SKM-1 (cell line): ENCODE results near the gene AFF3.
"Not testable (repeated sequence)": the region's sequence is repeated elsewhere in the genome, so short reads cannot be mapped to it uniquely, and the experiment has no call there.

Source experiments
- DNase-seq: peaks from one replicate; lab custom pipeline; 2025; ENCODE audit not compliant: unreplicated experiment; lab: John Stamatoyannopoulos, UW

The AFF3 gene

DNA sequence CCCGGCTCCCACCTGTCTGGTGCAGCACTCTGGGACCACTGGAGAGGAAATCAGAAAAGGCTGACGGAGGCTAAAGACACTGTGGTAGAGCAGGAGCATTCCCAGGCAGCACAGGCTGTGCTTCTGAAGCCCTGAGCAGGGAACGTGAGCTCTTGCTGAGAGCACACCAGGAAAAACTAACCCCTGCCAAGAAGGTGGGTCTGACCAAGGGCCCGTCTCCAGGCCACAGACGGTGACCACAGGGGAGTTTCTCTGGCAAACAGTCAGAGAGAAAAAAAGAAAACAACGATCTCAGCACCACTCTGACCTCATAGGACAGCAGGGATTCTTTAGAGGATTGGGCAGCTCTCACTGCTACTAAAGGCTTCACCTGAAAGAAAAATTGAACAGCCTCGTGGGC is 201.4 kb downstream of the AFF3 start:
- no peak for DNase-seq

- DNase-seq: no peak
Measured at GRCh38 chr2:99939135-99939534, 203.3 kb downstream of the AFF3 start.

DNA sequence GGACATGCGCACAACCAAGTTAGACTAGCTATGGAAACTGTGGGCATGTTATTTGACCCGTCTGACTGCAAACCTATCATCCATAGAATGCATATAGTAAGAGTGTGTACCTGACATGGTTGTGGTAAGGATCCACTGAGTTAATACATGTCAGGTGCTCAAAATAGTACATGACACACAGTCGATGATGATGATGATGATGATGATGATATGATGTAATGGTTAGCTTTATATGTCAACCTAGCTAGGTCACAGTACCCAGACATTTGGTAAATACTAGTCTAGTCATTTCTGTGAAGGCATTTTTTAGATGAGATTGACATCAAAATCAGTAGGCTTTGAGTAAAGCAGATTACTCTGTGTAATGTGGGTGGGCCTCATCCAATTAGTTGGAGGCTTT is 204.1 kb downstream of the AFF3 start:
- DNase-seq: no peak

GRCh38 chr2:99936065-99936464 is 206.3 kb downstream of the AFF3 start:
- DNase-seq: no peak

DNA sequence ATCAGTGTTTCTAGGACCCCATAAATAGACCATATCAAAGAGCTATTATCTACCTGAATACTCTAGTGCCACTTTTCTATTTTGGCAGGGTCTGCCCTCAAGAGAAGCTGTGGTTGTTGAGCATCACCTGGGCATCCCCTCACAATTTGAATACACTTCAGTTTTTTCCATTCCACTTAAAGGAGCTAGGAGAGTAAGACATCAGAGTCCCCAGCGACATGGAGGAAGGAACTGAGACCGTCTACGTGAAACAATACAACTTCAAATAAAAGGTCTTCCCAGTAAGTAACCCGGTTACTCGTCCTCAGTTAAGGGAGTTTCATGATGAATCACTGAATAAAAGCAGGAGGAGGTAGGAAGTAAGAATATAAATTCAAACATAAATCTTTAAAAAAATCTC is 206.7 kb downstream of the AFF3 start:
- DNase-seq: no peak

- DNase-seq: no peak
Measured at GRCh38 chr2:99933894-99934650, 208.3 kb downstream of the AFF3 start.

DNA sequence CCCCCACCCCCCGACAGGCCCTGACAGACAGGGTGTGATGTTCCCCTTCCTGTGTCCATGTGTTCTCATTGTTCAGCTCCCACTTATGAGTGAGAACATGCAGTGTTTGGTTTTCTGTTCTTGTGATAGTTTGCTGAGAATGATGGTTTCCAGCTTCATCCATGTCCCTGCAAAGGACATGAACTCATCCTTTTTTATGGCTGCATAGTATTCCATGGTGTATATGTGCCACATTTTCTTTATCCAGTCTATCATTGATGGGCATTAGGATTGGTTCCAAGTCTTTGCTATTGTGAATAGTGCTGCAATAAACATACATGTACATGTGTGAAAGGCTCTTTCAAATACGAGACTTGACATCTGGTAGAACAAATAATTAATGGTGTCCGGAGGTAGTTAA is 208.9 kb downstream of the AFF3 start:
- not testable (repeated sequence) for DNase-seq

- DNase-seq: no peak
Measured at GRCh38 chr2:99928470-99929053, 213.8 kb downstream of the AFF3 start.

- not testable (repeated sequence) for DNase-seq
Measured at GRCh38 chr2:99927690-99928207, 214.6 kb downstream of the AFF3 start.

DNA sequence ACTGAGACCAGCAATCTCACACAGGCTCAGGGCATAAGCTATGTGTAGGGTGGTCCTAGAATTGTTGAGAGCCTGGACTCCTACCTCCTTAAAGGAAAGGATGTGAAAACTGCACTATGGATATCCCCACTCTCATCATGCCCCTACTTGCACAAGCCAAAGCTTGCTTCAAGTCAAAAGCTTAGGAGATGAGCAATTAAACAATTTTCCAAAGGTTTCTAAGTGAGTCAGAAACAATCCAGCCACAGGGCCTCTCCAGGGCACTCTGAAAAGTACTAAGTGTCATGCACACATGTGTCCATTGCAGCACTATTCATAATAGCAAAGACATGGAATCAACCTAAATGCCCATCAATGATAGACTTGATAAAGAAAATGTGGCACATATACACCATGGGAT is 215.4 kb downstream of the AFF3 start:
- no peak for DNase-seq

DNA sequence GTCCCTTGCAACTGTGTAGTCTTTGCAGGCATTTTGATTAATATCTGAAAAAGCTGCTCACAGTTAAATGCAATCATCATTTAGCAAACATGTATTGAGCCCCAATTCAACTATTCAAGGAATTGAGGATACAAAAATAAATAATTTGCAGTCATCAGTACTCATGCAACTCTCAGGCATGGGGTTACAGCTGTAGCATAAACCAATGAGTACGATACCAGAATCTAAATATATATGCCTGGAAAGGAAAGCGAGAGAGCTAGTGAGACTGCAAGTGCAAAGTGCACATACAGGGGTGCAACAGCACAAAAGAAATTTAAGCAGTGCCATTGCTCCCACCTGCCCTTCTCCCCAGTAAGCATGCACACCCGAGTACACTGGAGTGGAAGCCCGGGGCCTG is 216.4 kb downstream of the AFF3 start:
- DNase-seq: no peak

- no peak for DNase-seq
Measured at GRCh38 chr2:99922664-99923063, 219.7 kb downstream of the AFF3 start.

DNA sequence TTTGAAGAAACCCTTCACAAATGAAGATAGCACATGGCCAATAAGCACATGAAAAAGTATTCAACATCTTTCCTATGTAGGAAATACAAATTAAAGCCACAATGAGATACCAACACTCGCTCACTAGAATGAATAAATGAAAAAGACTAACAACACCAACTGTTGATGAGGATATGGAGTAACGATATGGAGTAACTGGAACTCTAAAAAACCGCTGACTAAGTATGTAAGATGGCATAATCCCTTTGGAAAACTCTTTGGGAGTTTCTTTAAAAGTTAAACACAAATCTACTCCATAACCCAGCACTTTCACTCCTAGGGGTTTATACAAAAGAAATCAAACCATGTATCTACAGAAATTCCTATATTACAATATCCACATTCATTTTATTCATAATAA is 220.5 kb downstream of the AFF3 start:
- DNase-seq: no peak

DNA sequence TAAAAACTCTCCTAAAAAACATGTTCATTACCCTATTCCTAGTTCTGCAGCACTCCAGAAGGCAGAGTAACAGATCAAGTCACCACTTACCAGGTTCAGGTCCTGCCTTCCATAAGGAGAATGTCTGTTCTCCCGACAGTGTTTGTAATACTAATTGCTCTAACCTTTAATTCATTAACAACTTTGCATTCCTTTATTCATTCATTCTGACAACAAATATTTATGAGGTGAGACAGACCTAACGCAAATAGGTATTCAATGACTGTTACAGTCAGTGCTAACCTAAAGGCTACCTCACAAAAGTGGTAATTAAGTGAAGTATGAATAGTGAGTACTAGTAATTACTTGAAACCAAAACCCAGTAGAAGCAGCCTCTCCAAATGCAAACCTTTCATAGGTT is 224.0 kb downstream of the AFF3 start:
- DNase-seq: no peak

GRCh38 chr2:99915108-99915675 is 227.2 kb downstream of the AFF3 start:
- no peak for DNase-seq

GRCh38 chr2:99911736-99912135 is 230.7 kb downstream of the AFF3 start:
- no peak for DNase-seq

- DNase-seq: no peak
Measured at GRCh38 chr2:99910902-99911301, 231.5 kb downstream of the AFF3 start.

DNA sequence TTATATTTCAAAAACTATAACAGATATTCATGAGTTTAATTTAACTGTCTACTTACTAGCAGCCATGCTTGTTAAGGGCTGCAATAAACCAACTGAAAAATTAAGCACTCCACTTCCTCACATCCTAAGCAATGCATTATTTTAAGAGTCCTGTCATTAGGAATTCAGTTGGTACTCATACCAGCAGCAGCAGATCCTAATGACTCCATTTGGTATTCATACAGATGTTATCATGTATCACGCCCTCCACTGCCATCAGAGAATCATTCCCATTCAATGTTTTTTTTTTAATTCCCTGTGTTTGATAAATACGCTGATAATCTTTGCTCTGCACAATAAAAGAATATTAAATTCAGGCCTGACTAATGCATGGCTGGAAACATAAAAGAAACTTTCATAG is 236.8 kb downstream of the AFF3 start:
- DNase-seq: no peak

GRCh38 chr2:99905025-99905424 is 237.4 kb downstream of the AFF3 start:
- no peak for DNase-seq

DNA sequence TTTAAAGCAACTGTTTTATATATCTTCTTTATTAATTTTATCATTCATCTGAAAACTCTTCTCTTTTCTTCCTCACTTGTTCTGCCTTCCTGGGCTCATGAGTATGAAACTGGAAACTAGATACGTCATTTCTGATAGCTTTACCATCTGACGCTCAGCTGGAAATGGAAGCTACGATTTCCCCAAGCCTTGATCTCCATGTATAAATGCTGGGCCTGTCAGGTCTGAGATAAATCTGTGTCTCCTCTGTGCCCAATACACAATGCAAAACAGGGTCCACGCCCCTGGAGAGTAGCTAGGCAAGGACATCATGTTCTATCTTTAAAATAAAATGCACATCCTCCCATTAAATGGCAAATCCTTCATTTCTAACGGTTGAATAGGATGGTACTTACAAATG is 238.4 kb downstream of the AFF3 start:
- DNase-seq: no peak

GRCh38 chr2:99900556-99900955 is 241.8 kb downstream of the AFF3 start:
- no peak for DNase-seq

DNA sequence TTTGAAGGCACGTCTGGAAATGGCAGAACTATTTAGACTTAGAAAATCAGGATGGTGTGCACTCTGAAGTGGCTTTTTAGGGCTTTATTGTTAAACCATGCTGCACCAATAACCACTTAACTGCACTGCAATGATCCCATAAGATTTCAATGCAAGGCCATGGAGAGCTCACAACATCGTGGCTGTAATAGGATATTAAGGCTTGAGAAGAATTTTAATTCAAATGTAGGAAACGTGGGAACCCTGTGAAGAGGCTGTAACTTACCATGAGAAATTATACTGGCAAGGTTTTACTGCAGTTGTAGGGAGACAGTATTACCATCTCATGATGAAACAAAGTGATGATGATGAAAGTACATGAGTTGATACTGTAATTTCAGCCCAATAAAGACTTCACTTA is 242.5 kb downstream of the AFF3 start:
- DNase-seq: no peak
